ENCODE results near the gene C8B. TPM values are rescaled to one million over a fixed set of nuclear protein-coding genes. Genes with fewer than 3 reads are reported as not detected.

C8B gene
- total and polyA plus RNA-seq, 9 of the 15 experiments (the other 6 are each of a cell fraction or from before 2014, with no cell fraction given): not detected

DNA sequence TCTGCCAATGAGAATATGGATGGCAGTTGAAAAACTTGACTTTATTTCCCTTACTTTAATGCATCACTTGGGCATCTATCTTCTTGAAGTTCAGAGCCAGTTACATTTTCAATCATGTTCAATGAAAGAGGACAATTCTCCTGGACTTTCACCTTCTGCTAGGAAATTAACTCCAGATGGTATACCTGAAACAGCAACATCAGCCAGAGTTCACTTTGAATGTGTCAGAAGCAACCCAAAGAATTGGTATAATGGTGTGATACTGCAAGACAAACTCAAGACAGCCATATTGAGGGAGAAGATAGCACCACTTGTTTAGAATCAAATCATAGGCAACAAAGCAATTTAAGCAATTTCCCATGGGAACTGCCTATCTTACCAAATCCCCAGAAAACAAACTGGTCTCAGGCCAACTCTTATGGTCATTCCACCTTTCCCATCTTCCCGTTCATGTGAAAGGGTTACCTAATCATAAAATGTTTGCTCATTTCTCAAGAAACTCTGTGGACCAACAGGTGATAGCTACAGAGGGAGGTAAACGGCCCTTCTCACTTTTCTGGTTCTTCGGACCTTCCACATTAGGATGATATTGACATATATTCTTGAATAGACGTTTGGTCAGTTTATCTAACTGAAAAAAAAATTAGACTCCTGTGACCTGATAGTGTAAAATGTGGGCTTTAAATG, 29.7 kb upstream of the C8B start:
- ATAC-seq (no peak), FAIRE-seq (no peak), DNase-seq (ENCODE audit: extremely low read depth in 1 of 4, low spot score in 3 of 4) (no peak)
- intact Hi-C loops (cut with micrococcal nuclease): no loop called here
- Histone ChIP-seq H3K9ac (ENCODE audit: insufficient read depth in 1 of 2, low read depth in 2 of 2, low read length in 2 of 2) (no peak overlapping the region), H3K4me1 (replicated peaks in 1 of 2; ENCODE audit: control insufficient read depth in 2 of 2, insufficient read depth in 2 of 2, low read length in 2 of 2) (no peaks in the 10 kb centered on the region), H3K4me2 (ENCODE audit: insufficient read depth, low read length) (no peak overlapping the region), H3K79me2 (ENCODE audit: control insufficient read depth, insufficient read depth, low read length) (no peaks in the 10 kb centered on the region), H3K9me3 (replicated peaks; ENCODE audit: control insufficient read depth, insufficient read depth, low read depth, low read length) (no peaks in the 10 kb centered on the region), H3K27me3 (ENCODE audit: control insufficient read depth in 2 of 2, insufficient read depth in 2 of 2, low read length in 2 of 2) (peaks cover 0 to 6% of the 10 kb centered on the region in 2 experiments; a peak in 2 of 5 replicates), H3K27ac (ENCODE audit: extremely low read depth, low read depth, low read length) (no peak overlapping the region), H3K4me3 (no peak overlapping the region), H3K36me3 (ENCODE audit: control insufficient read depth, insufficient read depth, low read length) (no peaks in the 10 kb centered on the region), H3K9me1 (ENCODE audit: control insufficient read depth, insufficient read depth, low read length) (no peaks in the 10 kb centered on the region), H4K20me1 (replicated peaks; ENCODE audit: control insufficient read depth, insufficient read depth, low read length) (no peaks in the 10 kb centered on the region), H2AFZ (ENCODE audit: low read depth, low read length) (no peak overlapping the region)
- 0% methylated on average over 4 of the region's 4 CpGs for WGBS (ENCODE audit: insufficient coverage, low coverage, missing lambda C conversion rate)
- ChIA-PET CTCF (ENCODE audit: low intra/inter-chr PET ratio) (no interaction called here), POLR2A (no interaction called here)
- in situ Hi-C loops (cut with MboI): no loop called here
- TF ChIP-seq BDP1 (IDR thresholded peaks at IDR 0.05; ENCODE audit: insufficient read depth, insufficient read length) (no peak), ZNF780A (CRISPR knock-in tag; IDR thresholded peaks at IDR 0.05) (no peak), ZNF668 (CRISPR knock-in tag; IDR thresholded peaks at IDR 0.05) (no peak)
- TF ChIP-seq, protein P1, sequence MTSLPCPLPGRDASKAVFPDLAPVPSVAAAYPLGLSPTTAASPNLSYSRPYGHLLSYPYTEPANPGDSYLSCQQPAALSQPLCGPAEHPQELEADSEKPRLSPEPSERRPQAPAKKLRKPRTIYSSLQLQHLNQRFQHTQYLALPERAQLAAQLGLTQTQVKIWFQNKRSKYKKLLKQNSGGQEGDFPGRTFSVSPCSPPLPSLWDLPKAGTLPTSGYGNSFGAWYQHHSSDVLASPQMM (CRISPR knock-in tag; IDR thresholded peaks at IDR 0.05): no peak
- TF ChIP-seq, protein P2, sequence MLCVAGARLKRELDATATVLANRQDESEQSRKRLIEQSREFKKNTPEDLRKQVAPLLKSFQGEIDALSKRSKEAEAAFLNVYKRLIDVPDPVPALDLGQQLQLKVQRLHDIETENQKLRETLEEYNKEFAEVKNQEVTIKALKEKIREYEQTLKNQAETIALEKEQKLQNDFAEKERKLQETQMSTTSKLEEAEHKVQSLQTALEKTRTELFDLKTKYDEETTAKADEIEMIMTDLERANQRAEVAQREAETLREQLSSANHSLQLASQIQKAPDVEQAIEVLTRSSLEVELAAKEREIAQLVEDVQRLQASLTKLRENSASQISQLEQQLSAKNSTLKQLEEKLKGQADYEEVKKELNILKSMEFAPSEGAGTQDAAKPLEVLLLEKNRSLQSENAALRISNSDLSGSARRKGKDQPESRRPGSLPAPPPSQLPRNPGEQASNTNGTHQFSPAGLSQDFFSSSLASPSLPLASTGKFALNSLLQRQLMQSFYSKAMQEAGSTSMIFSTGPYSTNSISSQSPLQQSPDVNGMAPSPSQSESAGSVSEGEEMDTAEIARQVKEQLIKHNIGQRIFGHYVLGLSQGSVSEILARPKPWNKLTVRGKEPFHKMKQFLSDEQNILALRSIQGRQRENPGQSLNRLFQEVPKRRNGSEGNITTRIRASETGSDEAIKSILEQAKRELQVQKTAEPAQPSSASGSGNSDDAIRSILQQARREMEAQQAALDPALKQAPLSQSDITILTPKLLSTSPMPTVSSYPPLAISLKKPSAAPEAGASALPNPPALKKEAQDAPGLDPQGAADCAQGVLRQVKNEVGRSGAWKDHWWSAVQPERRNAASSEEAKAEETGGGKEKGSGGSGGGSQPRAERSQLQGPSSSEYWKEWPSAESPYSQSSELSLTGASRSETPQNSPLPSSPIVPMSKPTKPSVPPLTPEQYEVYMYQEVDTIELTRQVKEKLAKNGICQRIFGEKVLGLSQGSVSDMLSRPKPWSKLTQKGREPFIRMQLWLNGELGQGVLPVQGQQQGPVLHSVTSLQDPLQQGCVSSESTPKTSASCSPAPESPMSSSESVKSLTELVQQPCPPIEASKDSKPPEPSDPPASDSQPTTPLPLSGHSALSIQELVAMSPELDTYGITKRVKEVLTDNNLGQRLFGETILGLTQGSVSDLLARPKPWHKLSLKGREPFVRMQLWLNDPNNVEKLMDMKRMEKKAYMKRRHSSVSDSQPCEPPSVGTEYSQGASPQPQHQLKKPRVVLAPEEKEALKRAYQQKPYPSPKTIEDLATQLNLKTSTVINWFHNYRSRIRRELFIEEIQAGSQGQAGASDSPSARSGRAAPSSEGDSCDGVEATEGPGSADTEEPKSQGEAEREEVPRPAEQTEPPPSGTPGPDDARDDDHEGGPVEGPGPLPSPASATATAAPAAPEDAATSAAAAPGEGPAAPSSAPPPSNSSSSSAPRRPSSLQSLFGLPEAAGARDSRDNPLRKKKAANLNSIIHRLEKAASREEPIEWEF (CRISPR knock-in tag; IDR thresholded peaks at IDR 0.05): no peak
- BruUV-seq (replicated peaks): no TSS peak
